Measurements from ENCODE around the gene OPA1.

- TF ChIP-seq EP300 (IDR thresholded peaks at IDR 0.05) (no peak), POLR2A (IDR thresholded peaks at IDR 0.05) (no peak)
Measured at GRCh38 chr3:193590088-193590856, 2.7 kb upstream of the OPA1 start.
